ENCODE measurements around the gene PKNOX2.

DNA sequence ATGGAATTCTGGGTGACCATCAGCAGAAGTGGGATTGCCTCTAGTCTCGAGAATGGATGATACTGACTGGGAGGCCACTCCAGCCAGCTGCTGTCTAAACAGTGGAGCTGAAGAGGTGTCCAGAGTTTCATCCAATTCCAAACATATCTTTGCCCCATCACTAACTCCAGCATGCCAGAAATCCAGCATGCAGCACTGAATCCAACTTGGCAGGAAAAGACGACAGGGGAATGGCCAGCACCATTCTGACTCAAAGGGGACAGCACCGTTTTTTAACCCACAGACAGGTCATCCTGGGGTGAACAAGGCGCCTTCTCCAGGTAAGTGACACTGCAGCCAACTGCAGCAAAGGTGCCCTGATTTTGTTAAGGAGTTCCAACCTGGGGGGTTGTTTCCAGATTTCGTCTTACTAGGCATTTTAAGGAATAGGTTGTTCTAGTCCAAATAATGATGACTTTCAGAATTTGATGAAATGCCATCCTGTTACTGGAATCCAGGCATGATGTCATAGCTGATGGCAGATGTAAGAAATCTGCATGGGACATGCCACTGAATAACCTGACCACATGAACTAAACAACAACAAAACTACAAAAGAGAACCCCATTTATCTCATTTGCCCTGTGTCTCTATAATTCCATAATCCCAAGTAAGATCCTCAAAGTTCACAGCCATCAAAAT, 299.2 kb downstream of the PKNOX2 start:
- TF ChIP-seq, protein P1, sequence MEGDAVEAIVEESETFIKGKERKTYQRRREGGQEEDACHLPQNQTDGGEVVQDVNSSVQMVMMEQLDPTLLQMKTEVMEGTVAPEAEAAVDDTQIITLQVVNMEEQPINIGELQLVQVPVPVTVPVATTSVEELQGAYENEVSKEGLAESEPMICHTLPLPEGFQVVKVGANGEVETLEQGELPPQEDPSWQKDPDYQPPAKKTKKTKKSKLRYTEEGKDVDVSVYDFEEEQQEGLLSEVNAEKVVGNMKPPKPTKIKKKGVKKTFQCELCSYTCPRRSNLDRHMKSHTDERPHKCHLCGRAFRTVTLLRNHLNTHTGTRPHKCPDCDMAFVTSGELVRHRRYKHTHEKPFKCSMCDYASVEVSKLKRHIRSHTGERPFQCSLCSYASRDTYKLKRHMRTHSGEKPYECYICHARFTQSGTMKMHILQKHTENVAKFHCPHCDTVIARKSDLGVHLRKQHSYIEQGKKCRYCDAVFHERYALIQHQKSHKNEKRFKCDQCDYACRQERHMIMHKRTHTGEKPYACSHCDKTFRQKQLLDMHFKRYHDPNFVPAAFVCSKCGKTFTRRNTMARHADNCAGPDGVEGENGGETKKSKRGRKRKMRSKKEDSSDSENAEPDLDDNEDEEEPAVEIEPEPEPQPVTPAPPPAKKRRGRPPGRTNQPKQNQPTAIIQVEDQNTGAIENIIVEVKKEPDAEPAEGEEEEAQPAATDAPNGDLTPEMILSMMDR (IDR thresholded peaks at IDR 0.05): no peak
- TF ChIP-seq POLR2AphosphoS5 (IDR thresholded peaks at IDR 0.05): no peak

All from transverse colon (tissue), 4 donors.